Heart right ventricle (tissue), 16 donors: ENCODE measurements around the gene RIPOR2. TPM values are rescaled to one million over a fixed set of nuclear protein-coding genes. Genes with fewer than 3 reads are reported as not detected.

Source experiments
- ATAC-seq, 8 donors: fragments of 200-7000 bp; cut with Tn5 transposase; one replicate each; pipeline ENCODE4 v1.9.1; 2020; ENCODE audit warnings: mild to moderate bottlenecking in 8 of 8, moderate library complexity in 8 of 8, moderate number of reproducible peaks in 1 of 8
- DNase-seq, 2 donors: peaks; one replicate each; pipeline ENCODE4 v3.0.0-alpha.2; 2020
- H3K27ac ChIP-seq, 10 donors: fragments of 200-600 bp; sonication (generic) in 2 of 10; one replicate each; pipeline versions ENCODE4 v1.5.0 to v1.8.0; 2020 to 2022; ENCODE audit warnings: mild to moderate bottlenecking in 3 of 10
- H3K27me3 ChIP-seq, 7 donors: fragments of 200-600 bp; one replicate each; pipeline ENCODE4 v1.8.0; 2021 to 2022; ENCODE audit warnings: mild to moderate bottlenecking in 2 of 7
- H3K36me3 ChIP-seq, 9 donors: fragments of 200-600 bp; sonication (generic) in 1 of 9; one replicate each; pipeline versions ENCODE4 v1.5.0 to v1.8.0; 2020 to 2022; ENCODE audit warnings: mild to moderate bottlenecking in 2 of 9
- H3K4me1 ChIP-seq, 9 donors: fragments of 200-600 bp; sonication (generic) in 1 of 9; one replicate each; pipeline versions ENCODE4 v1.5.0 to v1.8.0; 2020 to 2022; ENCODE audit warnings: mild to moderate bottlenecking in 4 of 9
- H3K4me3 ChIP-seq, 10 donors: fragments of 200-600 bp; sonication (generic) in 2 of 10; one replicate each; pipeline versions ENCODE4 v1.5.0 to v1.8.0; 2020 to 2022; ENCODE audit warnings: mild to moderate bottlenecking in 7 of 10, moderate library complexity in 2 of 10
- H3K9me3 ChIP-seq, 11 donors: fragments of 200-600 bp in 10 of 11; sonication (generic) in 2 of 11; one replicate each; pipeline versions ENCODE4 v1.5.0 to v1.8.0; 2013 to 2022; ENCODE audit warnings: mild to moderate bottlenecking in 2 of 11, control low read depth in 1 of 11, moderate library complexity in 1 of 11
- WGBS, 2 donors: extraction: QIAGEN DNeasy Blood & Tissue Kit; methylation state at CpG; one replicate each; pipeline ENCODE4 v1.1.7; 2013; ENCODE audit warnings: inconsistent platforms in 1 of 2; 5-methylcytosine and 5-hydroxymethylcytosine counted together
- intact Hi-C, 10 donors: fragments of 100-400 bp; cut with DNase I; formaldehyde crosslinking; loops; one replicate each; pipeline versions ENCODE4 v1.11.1 to v1.14.2; 2022
- polyA plus RNA-seq, 2 donors: library from polyadenylated mRNA; stranded (reverse); fragments of 200-250 nt; gene quantifications; one replicate each; pipeline ENCODE4 v1.2.3, GENCODE V29; 2013
- total RNA-seq, 10 donors: library from RNA; stranded (reverse); fragmentation: NEBNext Ultra II Directional in 3 of 10; extraction: Animal tissue kit (Norgen Biotek cat#: 25700) in 3 of 10; gene quantifications; one replicate each; pipeline versions ENCODE4 v1.2.1 to v1.2.4, GENCODE V29; 2021 to 2023
- TF ChIP-seq, protein P1 (sequence below), 9 donors: fragments of 200-600 bp; sonication (generic) in 2 of 9; IDR thresholded peaks; one replicate each; pipeline versions ENCODE4 v1.5.0 to v1.8.0; 2021 to 2022; ENCODE audit warnings: antibody characterized with exemption in 9 of 9, mild to moderate bottlenecking in 5 of 9, moderate library complexity in 1 of 9
- donor health status: Arrhythmogenic right ventricular cardiomyopathy.
- donor health status: ischemic (EF 13 %, LVEDD 7.1; RV severe dilation, severe dysfunction).
- donor health status: healthy with polysubstance abuse.
- donor health status: DM: no; HTN: yes; CAD: no.
- donor health status: DM: no; HTN: no; CAD: no.
- donor health status: ischemic (EF 25% LVEDD 6.9; RV normal size, moderate dysfunction).
- donor health status: ischemic (EF 25% LVEDD 5.7; RV mildly dilated, moderate dysfunction).
- donor health status: healthy.
- donor health status: DM: yes; HTN: yes; CAD: no.
- donor health status: Ischemic cardiomyopathy.
- donor health status: ischemic (EF 35%, LVEDD 5.7; RV mildly dilated, moderate dysfunction).
- donor health status: nonischemic (EF 11% LVEDD 7.7; RV severe dilation, severe dysfunction).
- donor health status: DM: yes; HTN: yes; CAD: no.
- donor health status: PGD.
- donor health status: ischemic (EF 29% LVEDD 5.4; RV normal size, mild dysfunction).
- donor health status: nonischemic (EF 23%, LVEDD 6.1; RV moderate dilation, normal function).

RIPOR2 gene
- total and polyA plus RNA-seq, 12 donors = 1.2 to 14.5 (median 3.6) TPM

GRCh38 chr6:24809728-24810127, 126.0 kb downstream of the RIPOR2 start:
- intact Hi-C loops = no loop called here
- no peak for DNase-seq
- TF ChIP-seq, protein P1, sequence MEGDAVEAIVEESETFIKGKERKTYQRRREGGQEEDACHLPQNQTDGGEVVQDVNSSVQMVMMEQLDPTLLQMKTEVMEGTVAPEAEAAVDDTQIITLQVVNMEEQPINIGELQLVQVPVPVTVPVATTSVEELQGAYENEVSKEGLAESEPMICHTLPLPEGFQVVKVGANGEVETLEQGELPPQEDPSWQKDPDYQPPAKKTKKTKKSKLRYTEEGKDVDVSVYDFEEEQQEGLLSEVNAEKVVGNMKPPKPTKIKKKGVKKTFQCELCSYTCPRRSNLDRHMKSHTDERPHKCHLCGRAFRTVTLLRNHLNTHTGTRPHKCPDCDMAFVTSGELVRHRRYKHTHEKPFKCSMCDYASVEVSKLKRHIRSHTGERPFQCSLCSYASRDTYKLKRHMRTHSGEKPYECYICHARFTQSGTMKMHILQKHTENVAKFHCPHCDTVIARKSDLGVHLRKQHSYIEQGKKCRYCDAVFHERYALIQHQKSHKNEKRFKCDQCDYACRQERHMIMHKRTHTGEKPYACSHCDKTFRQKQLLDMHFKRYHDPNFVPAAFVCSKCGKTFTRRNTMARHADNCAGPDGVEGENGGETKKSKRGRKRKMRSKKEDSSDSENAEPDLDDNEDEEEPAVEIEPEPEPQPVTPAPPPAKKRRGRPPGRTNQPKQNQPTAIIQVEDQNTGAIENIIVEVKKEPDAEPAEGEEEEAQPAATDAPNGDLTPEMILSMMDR (IDR thresholded peaks at IDR 0.05) = no peak
- Histone ChIP-seq H3K36me3 (peaks cover 0 to 63% (median 0%) of the 10 kb centered on the region in 9 donors), H3K4me3 (no peak overlapping the region), H3K9me3 (no peaks in the 10 kb centered on the region), H3K4me1 (no peaks in the 10 kb centered on the region), H3K27me3 (no peaks in the 10 kb centered on the region), H3K27ac (no peak overlapping the region)
- WGBS, 2 donors = 84 to 90% methylated on average over 3 of the region's 3 CpGs
- no peak for ATAC-seq

DNA sequence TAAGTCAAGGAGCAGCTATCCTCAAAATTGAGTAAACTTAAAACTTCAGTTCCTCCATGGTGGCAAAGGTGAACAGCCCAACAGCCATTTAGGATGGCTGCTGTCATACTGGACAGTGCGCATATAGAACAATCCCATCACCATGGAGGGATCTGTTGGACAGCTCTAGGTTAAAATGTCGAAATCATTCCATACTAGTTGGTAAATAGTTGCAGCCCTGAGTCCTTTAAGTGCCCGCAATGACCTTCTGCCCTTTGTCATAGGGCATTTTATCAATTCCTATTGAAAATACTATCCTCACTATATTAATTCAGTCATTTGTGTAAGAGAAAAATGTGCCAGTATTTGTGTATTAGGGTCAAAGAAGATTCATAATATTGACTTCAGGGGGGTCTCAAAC, 128.2 kb downstream of the RIPOR2 start:
- H3K27ac ChIP-seq = no peak overlapping the region
- no peak overlapping the region for H3K4me3 ChIP-seq
- H3K36me3 ChIP-seq = peaks cover 0 to 77% (median 0%) of the 10 kb centered on the region in 9 donors
- TF ChIP-seq, protein P1 (IDR thresholded peaks at IDR 0.05) = no peak
- no peak for ATAC-seq
- no peaks in the 10 kb centered on the region for H3K4me1 ChIP-seq
- no peaks in the 10 kb centered on the region for H3K9me3 ChIP-seq
- H3K27me3 ChIP-seq = no peaks in the 10 kb centered on the region
- WGBS, 2 donors = 95 to 98% methylated on average over 3 of the region's 3 CpGs
- DNase-seq = no peak
- intact Hi-C loops = no loop called here

- 90 to 95% methylated on average over 8 of the region's 8 CpGs for WGBS, 2 donors
Observed at GRCh38 chr6:24802271-24803059, 133.3 kb downstream of the RIPOR2 start.

DNA sequence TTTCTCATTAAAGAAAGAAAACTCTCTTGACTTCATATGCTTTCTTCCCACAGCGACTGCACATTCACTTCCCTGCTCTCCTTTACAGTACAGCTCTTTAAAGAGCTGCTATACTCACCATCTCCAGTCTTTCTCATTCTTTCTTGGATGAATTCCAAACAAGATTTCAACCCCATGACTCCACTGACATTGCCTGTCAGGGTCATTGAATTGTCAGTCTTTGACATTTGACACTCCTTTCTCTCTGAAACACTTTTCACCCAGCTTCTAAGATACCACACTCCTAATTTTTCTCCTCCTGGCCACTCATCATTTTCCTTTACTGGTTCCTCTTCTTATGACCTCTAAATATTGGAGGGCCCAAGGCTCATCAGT, 136.2 kb downstream of the RIPOR2 start:
- intact Hi-C loops = no loop called here
- H3K4me1 ChIP-seq = no peaks in the 10 kb centered on the region

More at GRCh38 chr6:24802271-24803059, 133.3 kb downstream of the RIPOR2 start:
- H3K4me3 ChIP-seq = no peak overlapping the region
- no peaks in the 10 kb centered on the region for H3K4me1 ChIP-seq
- TF ChIP-seq, protein P1 (IDR thresholded peaks at IDR 0.05) = no peak
- DNase-seq (no peak), ATAC-seq (no peak)
- no peaks in the 10 kb centered on the region for H3K9me3 ChIP-seq
- intact Hi-C loops = no loop called here
- no peak overlapping the region for H3K27ac ChIP-seq
- H3K27me3 ChIP-seq = no peaks in the 10 kb centered on the region
- H3K36me3 ChIP-seq = peaks cover 0 to 41% (median 0%) of the 10 kb centered on the region in 9 donors

More for the DNA sequence above, 136.2 kb downstream of the RIPOR2 start:
- H3K36me3 ChIP-seq = peaks cover 0 to 13% (median 0%) of the 10 kb centered on the region in 9 donors
- no peak overlapping the region for H3K27ac ChIP-seq
- no peaks in the 10 kb centered on the region for H3K9me3 ChIP-seq
- H3K4me3 ChIP-seq = no peak overlapping the region
- TF ChIP-seq, protein P1 (IDR thresholded peaks at IDR 0.05) = no peak
- no peak for DNase-seq
- WGBS, 2 donors = 38 to 60% methylated on average over 1 of the region's 1 CpG
- ATAC-seq = no peak
- no peaks in the 10 kb centered on the region for H3K27me3 ChIP-seq
